NCI-H1436 (cell line): ENCODE data around the gene SYNGR2.

Source experiments
- DNase-seq: peaks from one replicate; lab custom pipeline; 2025; lab: John Stamatoyannopoulos, UW

Gene SYNGR2

DNA sequence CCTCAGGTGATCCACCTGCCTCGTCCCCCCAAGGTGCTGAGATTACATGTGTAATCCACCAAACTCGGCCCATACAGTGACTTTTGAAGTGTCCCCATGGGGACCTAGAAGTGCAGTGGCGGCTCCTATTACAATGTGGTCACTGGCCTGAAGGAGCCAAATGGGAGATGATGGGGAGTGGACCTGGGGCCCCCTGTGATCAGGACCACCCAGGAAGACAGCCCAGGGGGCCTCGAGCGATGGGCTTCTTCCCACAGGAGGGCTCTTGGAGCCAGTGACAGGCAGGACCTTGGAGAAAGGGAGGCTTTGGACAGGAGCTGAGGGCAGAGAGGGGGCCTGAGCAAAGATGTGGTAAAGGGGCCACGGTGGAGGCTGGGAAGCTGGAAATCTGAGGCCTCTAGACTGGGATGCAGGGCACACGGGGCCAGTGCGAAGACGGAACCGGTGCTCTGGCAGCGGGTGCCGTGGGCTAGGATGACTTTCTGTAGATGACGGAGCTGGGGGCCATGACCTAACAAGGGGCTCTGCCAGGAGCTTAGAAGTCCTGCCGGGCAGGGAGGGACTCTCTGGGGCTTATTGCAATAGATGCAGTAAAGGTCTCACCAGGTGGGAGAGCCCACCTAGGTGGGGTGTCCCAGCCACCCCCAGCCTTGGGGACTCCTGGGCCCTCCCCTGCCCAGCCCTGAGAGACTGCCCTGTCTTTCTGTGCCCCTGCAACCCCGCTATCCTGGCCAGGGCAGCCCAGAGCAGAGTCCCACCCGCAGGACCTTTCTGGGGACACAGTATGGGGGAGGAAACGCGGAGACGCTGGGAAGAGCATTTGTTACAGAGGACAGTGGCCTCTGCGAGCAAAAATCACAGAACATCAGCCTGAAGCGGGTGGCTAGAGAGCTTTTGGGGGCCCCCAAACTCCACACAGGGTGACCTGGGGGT is 24.9 kb upstream of the SYNGR2 start:
- no peak for DNase-seq

DNA sequence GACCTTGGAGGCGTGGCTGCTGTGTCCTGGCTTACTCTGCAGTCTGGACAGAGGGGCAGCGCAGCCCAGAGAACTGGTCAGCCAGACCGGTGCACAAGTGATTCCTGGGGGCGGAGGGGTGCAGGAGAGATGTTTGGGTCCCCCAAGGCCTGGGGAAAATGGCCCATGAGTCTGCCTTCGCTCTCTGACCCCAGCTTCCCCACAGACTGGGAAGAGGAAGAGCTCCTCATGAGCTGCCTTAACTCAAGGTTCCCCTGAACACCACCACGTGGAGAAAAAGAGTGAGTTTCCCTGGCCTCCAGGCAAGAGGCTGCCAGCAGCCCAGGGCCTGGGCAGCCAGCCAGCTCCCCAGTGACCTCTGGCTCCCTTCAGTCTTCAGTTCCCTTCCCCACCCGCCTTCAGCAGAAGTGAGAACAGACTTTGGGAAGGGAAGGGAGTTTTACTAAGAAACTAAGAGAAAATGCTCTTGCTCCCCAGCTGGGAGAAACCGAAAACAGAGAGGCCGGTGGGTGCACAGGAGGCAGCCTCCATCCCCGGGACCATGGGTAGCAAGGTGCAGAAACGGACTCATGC is 24.1 kb upstream of the SYNGR2 start:
- DNase-seq: no peak

DNA sequence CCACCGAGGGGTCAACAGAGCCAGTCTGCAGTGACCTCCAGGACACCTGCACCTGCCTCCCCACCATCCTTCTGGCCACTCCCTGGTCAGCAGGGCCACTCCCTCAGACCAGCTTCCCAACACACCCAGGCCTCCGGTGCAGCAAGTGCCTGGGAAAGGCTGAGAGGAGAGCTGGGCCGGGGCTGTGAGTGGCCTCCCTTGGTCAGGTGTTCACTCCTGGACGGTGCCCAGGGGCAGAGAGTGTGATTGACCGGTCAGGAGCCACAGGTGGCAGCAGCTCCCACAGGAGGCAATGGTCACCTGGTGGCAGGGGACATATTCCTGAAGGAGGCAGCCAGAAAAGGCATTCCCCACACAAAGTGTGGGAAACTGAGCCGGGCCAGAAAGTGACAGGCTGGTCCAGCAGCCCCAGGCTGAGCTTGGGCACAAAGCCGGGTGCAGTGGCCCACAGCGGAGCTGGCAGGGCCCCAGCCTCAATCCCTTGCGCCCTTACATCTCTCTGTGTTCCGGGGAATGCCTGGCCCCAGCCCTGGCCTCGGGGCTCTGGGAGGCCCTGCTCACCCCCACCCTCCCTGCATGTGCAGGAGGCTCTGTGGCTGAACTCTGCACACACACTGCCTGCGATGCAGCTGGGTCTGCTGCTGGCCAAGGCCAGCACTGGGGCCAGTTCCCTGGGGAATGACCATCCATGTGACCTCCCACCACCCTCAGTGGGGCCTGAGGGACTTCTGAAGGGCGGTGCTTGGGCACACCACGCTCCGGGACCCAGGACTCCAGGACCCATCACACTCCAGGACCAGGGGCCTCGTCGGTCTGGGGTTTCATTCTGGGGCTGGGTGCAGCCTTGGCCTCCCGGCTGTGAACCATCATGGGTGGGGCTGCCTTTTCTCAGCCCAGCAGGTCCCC is 23.4 kb upstream of the SYNGR2 start:
- DNase-seq: no peak

DNA sequence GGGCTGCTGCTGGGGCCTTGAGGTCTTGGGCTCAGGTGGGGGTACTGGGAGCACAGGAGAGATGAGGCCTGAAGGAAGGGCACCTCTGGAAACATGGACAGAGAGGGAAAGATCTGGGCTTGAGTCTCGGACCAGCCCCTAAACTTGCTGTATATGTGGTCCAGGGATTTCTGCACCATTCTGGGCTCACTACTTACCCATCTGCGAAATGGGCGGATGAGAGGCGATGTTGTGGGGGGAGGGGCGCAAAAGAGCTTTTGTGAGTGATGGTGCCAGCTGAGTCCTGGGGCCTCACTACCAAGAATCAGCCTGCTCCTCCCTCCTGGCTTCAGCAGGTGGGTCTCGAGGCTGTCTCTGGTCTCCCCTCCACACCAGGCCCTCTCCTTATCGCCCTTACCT is 21.9 kb upstream of the SYNGR2 start:
- no peak for DNase-seq

DNA sequence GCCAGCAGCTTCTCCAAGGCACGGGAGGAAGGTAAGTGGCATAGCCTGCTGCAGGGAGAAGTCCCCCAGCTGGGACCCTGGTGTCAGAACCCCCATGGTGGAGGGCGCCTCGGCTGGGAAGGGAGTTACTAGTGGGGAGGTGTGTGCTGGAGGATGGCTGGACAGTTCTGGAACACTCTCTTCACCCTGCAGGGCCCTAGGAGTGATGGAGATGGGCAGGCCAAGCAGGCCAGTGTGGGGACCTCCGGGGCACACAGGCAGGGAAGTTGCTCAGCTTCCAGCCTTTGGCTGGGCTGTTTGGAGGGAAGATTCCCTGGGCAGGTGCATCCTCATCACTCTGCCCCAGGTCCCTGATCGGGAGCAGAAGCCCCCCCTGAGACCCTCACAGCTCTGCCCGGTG is 21.5 kb upstream of the SYNGR2 start:
- no peak for DNase-seq

DNA sequence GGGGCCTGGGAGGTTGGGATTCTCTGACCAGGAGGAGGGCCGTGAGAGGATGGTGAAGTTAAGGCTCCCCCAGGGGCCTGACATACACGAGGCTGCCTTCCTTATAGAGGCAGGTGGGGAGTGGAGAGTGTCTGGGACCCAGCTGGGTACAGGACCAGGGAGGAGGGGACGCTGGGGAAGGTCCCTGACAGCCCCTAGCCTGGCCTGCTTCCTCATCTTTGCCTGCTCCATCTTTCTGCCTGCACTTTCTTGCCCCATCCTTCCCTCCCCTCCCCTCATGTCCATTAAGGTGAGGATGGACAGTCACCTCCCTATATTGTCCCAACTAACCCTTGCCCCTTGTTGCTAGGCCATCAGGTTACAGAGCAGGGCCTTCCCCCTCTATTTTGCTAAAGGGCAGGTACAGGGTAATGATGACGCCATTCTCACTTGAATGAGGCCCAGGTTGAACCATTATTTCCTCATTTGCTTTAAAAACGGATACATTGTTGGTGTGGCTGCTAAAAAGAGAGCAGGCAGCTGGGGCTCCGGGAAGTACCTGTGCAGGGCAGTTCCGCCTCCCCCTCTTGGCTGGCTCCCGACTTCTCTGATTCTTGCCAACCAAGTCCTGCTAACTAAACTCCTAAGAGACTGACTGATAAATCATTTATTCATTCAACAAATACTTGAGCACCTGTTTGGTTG is 20.9 kb upstream of the SYNGR2 start:
- no peak for DNase-seq

DNA sequence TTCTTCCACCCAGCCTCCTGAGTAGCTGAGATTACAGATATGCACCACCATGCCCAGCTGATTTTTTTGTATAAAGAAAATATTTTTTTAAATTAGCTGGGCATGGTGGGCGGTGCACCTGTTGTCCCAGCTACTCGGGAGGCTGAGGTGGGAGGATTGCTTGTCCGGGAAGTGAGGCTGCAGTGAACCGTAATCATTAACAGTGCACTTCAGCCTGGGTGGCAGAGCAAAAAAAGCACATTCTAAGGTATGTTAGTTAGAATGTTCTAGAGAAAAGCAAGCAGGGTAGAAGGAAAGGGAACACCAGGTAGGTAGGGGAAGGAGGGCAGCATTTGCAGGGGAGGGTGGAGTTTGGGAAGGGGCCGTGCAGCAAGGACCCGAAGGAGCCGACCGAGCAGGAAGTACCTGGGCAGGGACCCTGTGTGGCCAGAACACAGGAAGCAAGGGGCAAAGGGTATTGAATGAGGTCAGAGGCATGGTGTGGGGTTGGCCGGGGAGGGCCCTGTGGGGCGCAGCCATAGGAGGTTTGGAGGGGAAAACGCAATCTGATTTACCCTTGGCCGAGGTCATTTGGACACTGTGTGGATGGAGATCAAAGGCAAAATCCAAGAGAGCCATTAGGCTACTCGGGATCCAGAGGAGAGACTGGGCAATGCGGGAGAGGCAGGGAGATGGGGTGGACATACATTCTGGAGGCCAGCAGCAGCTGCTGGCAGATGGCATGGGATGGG is 19.9 kb upstream of the SYNGR2 start:
- DNase-seq: no peak

DNA sequence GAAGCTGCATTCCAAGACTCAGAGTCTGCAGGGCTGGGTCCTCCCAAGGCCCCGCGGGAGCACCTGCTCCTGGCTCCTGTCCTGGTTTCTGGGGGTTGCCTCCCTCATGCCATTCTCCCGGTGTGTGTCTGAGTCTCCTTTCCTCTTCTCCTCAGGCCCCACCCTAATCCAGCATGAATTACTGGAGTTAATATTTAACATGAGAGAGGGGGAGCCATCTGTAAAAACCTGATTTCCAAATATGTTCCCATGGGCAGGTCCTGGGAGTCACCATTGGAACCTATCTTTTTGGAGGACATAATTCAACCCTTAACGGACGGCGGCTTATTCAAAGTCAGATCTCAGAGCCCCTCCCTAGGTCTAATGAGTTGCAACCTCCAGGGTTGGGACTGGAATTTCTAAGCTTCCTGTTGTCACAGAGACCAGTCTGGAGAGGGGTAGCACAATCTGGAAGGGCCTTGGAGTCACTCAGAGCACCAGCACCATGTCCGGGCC is 16.8 kb upstream of the SYNGR2 start:
- DNase-seq: no peak

DNA sequence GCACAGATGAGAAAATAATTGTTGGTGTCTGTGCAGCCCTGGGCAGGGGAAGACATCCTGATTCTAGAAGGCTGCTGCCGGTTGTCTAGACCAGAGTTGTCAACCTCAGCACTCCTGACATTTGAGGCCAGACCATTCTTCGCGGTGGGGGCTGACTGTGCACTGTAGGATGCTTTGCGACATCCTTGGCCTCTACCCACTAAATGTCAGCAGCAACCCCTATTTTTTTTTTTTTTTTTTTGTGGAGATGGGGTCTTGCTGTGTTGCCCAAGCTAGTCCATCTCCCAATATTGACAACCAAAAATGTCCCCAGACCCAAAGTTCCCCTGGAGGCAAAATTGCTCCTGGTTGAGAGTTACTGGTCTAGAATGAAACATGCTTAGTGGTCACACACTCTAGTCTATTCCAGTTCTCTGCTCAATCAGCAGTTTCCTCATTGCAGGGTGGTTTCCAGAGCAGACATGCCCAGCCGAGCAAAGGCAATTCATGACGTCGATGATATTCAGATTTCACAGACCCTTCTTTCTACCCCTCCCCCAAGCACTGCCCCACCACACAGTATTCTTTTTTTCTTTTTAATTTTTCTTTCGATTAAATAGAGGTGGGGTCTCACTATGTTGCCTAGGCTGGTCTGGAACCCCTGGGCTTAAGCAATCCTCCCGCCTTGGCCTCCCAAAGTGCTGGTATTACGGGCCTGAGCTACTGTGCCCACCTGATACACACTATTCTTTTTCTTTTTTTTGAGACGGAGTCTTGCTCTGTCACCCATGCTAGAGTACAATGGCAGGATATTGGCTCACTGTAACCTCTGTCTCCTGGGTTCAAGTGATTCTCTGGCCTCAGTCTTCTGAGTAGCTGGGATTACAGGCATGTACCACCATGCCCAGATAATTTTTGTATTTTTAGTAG is 13.2 kb upstream of the SYNGR2 start:
- no peak for DNase-seq

DNA sequence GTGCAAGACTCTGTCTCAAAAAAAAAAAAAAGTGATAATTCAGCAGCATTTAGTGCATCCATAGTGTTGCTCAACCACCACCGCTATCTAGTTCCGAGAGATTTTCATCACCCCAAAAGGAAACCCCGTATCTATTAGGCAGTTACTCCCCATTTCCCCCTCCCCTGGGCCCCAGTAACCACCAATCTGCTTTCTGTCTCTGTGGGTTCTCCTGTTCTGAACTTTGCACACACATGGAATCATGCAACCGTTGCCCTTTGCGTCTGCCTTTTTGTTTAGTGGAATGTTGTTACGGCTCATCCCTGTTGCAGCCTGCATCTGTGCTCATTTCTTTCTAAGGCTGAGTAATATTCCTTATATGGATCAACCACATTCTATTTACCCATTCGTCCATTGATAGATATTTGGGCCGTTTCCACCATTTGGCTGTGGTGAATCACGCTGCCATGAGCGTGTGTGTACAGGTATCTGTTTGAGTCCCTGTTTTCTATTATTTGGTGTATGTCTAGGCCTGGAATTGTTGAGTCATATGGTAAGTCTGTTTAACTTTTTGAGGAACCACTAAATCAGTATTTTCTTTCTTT is 8.7 kb upstream of the SYNGR2 start:
- no peak for DNase-seq

DNA sequence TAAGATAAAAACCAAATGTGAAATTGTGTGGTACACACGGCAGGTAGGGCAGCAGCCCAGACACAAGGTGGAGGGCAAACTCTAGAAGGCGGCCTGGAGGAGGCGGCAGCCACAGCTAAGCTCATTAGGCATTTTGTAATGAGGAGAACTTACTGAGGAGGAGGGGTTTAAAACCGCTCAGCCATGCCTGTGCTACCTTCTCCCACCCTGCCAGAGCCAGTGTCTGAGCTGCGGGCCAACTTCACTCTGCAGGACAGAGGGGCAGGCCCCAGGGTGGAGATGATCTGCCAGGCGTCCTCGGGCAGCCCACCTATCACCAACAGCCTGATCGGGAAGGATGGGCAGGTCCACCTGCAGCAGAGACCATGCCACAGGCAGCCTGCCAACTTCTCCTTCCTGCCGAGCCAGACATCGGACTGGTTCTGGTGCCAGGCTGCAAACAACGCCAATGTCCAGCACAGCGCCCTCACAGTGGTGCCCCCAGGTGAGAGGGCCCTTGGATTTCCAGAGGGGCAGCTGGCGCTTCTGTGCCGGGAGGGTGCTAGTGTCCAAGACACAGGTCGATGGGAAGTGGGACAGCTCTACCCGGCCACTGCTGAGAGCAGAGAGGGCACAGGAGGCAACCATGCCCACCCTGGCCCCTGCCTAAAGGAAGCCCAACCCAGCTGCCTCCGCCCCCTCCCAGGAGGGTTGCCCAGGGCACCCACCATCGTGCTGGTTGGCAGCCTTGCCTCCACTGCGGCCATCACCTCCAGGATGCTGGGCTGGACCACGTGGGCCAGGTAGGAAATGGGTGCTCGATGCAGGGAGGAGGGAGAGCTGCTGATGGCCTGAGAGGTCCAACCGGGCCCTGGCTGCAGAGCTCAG is 4.3 kb upstream of the SYNGR2 start:
- DNase-seq: no peak

DNA sequence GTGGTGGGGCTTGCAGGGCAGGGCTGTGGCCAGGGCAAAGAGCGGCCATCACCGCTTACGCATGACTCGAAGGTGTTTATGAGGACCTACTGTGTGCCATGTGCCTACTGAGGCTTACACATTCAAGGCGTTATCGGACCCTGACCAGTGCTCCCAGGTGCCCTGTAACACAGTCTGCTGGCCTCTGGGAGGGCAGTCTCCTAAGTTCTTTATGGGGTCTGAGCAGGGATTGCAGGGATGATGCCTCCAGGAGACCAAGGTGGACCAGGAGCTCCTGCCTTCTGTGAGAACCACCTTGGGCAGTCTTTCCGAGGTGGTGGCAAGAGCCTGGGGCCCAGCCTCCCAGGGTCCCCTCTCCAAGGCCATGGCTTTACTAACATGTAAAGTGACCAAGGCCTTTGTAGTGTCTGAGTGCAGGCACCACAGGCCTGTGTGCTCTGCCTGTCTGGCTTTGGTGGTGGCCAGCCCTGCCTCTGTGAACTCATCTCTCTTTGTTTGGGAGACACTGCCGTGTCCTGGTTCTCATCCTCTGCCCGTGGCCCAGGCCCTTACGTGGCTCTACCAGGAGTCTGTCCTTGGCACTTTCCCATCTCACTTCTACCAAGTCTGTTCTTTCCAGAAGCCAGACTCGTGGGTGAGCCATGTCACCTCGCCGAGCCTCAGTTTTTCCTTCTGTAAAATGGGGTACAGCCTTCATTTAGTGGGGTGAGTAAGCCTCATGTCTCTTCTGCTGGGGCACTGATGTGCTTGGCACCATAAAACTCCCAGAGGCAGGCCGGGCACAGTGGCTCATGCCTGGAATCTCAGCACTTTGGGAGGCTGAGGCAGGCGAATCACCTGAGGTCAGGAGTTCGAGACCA is 3.4 kb upstream of the SYNGR2 start:
- no peak for DNase-seq

DNA sequence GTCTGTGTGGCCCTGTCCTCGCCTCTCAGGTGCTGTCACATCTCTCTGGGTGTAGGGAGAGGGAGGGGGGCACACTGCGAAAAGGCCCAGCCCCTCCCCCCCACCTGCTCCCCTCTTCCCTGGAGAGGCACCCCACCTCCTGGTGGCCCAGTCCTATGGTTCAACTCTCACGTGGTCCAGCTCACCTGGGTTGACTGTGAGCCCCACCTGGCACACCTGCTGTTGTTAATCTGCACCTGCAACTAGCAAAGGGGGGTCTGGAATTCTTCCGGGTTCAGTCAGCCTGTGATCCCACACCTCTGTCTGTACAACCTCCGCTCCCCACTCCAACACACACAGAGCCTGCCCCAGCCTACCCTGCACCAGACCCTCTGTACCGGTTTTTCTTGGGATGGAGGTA is 2.0 kb upstream of the SYNGR2 start:
- DNase-seq: no peak

DNA sequence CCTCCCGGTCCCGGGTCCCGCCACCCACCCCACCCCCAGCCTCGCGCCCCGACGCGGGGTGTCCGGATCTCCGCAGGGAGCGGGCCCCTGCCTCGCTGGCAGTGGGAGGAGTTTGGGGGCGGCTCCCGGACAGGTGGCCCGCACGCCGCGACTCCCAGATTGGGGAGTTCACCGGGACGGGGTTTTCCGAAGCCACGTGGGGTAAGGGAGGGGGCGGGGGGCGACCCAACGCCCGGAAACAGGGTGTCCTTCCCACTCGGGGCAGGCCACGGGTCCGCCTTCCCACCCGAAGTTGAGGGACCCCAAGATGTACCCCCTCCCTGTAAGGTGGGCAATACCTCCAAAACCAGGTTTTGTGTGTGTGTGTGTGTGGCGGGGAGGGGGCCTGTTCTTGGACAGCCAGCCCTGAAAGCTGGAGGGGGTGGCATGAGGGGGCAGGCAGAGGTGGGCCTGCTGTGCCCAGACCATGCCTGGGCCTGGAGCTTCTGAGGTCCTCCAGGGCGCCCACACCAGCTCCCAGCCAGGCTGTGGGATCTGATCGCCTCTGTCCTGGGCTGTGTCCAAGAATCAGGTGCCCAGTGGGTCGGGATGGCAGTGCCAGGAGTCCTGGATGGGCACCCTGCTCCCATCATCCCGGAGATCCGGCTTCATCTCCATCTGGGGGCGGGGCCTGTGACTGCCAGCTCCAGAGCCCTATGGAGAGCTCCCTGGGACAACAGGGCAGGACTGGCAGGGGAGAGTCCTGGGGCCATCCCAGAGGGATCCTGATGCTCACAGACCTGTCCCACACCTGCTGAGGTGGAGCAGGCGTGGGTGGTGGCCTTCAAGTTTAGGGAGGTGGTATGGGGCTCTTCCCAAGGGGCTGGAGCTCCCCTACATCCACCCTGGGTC is 767 bp downstream of the SYNGR2 start:
- no peak for DNase-seq

DNA sequence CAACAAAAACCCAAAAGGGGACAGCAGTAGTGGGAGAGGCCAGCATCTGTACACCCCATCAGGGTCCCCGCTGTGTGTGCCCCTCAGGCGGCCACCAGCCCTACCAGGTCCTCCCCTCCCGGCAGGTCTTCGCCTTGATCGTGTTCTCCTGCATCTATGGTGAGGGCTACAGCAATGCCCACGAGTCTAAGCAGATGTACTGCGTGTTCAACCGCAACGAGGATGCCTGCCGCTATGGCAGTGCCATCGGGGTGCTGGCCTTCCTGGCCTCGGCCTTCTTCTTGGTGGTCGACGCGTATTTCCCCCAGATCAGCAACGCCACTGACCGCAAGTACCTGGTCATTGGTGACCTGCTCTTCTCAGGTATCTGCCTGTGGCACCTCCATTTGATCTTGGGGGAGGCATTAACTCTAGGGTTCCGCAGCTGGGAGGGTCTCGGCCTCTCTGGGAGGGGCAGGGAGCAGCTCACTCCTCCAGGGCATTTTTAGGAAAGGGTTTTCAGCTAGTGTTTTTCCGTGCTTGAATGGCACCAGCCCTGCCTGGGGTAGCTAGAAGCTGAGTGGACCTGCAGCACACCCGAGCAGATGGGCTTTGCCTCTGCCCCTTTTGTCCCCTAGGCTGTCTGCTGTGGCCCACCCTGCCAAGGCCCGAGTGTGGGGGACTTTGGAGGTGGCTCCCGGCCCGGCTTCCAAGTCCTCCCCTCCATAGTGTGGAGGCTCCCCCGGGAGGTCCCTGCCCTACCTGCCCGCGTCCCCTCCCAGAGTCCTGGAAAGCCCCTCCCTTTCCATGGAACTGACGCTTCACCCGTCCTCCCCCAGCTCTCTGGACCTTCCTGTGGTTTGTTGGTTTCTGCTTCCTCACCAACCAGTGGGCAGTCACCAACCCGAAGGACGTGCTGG is 2.6 kb downstream of the SYNGR2 start:
- no peak for DNase-seq
